DOHH2 (cell line): ENCODE data around the gene CCDC8.

ENCODE experiments used
- H3F3A ChIP-seq: fragments of 200-600 bp; sonication (generic), shearing (Covaris generic); 2 replicates; pipeline ENCODE4 v1.6.0; 2016; ENCODE audit warnings: antibody characterized with exemption, mild to moderate bottlenecking; ENCODE audit not compliant: control insufficient read depth, insufficient read depth
- H3K27ac ChIP-seq: fragments of 200-600 bp; sonication (generic); 2 replicates; pipeline ENCODE4 v1.5.1; 2014; ENCODE audit warnings: low read depth, mild to moderate bottlenecking, low read length, moderate library complexity
- H3K27me3 ChIP-seq: fragments of 200-600 bp; sonication (generic); 2 replicates; pipeline ENCODE4 v1.6.1; 2014; ENCODE audit warnings: mild to moderate bottlenecking, low read length, mixed read lengths; ENCODE audit not compliant: control insufficient read depth
- H3K36me3 ChIP-seq: fragments of 200-600 bp; sonication (generic); 2 replicates; pipeline ENCODE4 v1.6.1; 2014; ENCODE audit warnings: mild to moderate bottlenecking, low read length, moderate library complexity, mixed read lengths; ENCODE audit not compliant: control insufficient read depth
- H3K4me1 ChIP-seq: fragments of 200-600 bp; sonication (generic); 2 replicates; pipeline ENCODE4 v1.6.1; 2014; ENCODE audit warnings: mild to moderate bottlenecking, low read length, mixed read lengths; ENCODE audit not compliant: control insufficient read depth
- H3K4me2 ChIP-seq: fragments of 200-600 bp; sonication (generic); 2 replicates; pipeline ENCODE4 v1.6.0; 2014; ENCODE audit warnings: mild to moderate bottlenecking, low read length, moderate library complexity
- H3K4me3 ChIP-seq: fragments of 200-600 bp; sonication (generic); 2 replicates; pipeline ENCODE4 v1.5.1; 2014; ENCODE audit warnings: mild to moderate bottlenecking, low read length, mixed read lengths
- H3K79me2 ChIP-seq: fragments of 200-600 bp; sonication (generic); 2 replicates; pipeline ENCODE4 v1.6.1; 2014; ENCODE audit warnings: mild to moderate bottlenecking, low read length, mixed read lengths; ENCODE audit not compliant: control insufficient read depth
- H3K9me2 ChIP-seq: fragments of 200-600 bp; sonication (generic); replicated peaks from 2 replicates; pipeline ENCODE4 v1.6.1; 2014; ENCODE audit warnings: mild to moderate bottlenecking, low read length, mixed read lengths; ENCODE audit not compliant: control insufficient read depth
- H3K9me3 ChIP-seq: fragments of 200-600 bp; sonication (generic); 2 replicates; pipeline ENCODE4 v1.6.1; 2014; ENCODE audit warnings: antibody characterized with exemption, low read length, mixed read lengths; ENCODE audit not compliant: control insufficient read depth, insufficient read depth
- H4K20me1 ChIP-seq: fragments of 200-600 bp; sonication (generic); 2 replicates; pipeline ENCODE4 v1.6.0; 2014; ENCODE audit warnings: low read depth, mild to moderate bottlenecking, antibody characterized with exemption, low read length, moderate library complexity; ENCODE audit not compliant: control insufficient read depth, insufficient read depth
- EZH2phosphoT487 ChIP-seq: fragments of 200-600 bp; sonication (generic); IDR thresholded peaks from 2 replicates; pipeline ENCODE4 v1.6.1; 2017; ENCODE audit warnings: borderline replicate concordance, mild to moderate bottlenecking, antibody characterized with exemption, low read length, moderate library complexity, mixed read lengths
- TF ChIP-seq, protein P1 (sequence below): fragments of 200-600 bp; sonication (generic); IDR thresholded peaks from one replicate; pipeline ENCODE4 v1.5.1; 2014; ENCODE audit warnings: antibody characterized with exemption, mild to moderate bottlenecking, low read depth, low read length; ENCODE audit not compliant: poor library complexity, severe bottlenecking

Gene CCDC8

DNA sequence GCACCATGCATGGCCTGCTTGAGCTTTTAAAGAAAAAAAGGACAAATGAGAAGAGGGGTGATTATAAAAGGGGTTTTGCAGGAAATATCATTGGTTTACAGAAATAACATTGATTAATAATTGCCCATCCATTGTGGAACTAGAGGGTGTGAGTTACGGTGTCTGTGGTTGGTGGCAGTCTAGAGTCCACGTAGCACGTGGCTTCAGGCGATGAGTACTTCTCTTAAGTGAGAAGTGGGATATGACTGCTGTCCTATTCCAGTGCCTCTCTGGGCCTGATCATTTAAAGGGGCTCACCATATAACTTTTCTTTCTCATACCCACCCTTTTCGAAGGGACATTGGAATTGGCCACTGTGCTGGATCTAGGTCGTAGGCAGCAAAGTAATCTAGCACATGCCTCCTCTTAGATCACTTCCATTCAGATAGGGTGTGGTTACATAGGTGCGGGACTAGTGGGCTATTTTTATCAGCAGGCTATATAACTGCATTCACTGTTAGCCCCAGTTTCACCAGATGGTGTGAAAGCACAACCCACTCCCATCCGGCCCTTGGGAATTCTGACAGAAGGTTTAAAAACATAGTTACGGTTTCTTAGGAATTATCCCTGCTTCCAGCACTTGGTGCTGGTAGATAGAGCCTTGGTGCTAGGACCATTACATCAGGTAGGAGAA is 46.6 kb downstream of the CCDC8 start:
- peaks cover 68% of the 10 kb centered on the region for H3K36me3 ChIP-seq

DNA sequence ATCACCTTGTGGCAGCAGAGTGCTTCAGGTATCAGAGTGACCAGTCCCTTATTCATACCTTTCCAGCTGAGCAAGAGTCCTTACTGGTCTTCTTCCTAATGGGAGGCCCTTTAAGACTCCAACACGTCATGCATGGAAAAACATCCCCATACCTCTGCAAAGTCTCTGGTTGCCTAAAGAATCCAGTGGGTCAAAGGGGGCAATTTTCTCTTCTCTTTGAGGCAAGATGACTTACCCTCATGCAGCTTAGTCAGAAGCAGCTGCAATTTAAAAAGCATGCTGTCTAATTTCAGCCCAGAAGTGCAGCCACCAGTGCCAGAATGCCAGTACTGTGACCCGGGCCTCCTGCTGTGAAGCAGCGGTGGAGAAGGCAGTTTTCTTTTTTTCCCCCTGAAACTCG is 47.8 kb downstream of the CCDC8 start:
- Histone ChIP-seq H3K27me3 (no peaks in the 10 kb centered on the region), H3K36me3 (peaks cover 65% of the 10 kb centered on the region), H3K4me1 (peaks cover 9% of the 10 kb centered on the region), H3F3A (no peaks in the 10 kb centered on the region), H3K9me3 (no peaks in the 10 kb centered on the region), H4K20me1 (peaks cover 12% of the 10 kb centered on the region), H3K4me3 (no peak overlapping the region), H3K27ac (no peak overlapping the region), H3K9me2 (no peaks in the 10 kb centered on the region), H3K79me2 (peaks cover 82% of the 10 kb centered on the region), H3K4me2 (no peak overlapping the region)
- TF ChIP-seq, protein P1, sequence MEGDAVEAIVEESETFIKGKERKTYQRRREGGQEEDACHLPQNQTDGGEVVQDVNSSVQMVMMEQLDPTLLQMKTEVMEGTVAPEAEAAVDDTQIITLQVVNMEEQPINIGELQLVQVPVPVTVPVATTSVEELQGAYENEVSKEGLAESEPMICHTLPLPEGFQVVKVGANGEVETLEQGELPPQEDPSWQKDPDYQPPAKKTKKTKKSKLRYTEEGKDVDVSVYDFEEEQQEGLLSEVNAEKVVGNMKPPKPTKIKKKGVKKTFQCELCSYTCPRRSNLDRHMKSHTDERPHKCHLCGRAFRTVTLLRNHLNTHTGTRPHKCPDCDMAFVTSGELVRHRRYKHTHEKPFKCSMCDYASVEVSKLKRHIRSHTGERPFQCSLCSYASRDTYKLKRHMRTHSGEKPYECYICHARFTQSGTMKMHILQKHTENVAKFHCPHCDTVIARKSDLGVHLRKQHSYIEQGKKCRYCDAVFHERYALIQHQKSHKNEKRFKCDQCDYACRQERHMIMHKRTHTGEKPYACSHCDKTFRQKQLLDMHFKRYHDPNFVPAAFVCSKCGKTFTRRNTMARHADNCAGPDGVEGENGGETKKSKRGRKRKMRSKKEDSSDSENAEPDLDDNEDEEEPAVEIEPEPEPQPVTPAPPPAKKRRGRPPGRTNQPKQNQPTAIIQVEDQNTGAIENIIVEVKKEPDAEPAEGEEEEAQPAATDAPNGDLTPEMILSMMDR = no peak
- no peak for TF ChIP-seq EZH2phosphoT487

More for the DNA sequence above, 46.6 kb downstream of the CCDC8 start:
- H3K9me3 ChIP-seq = no peaks in the 10 kb centered on the region
- peaks cover 12% of the 10 kb centered on the region for H4K20me1 ChIP-seq
- H3K27me3 ChIP-seq = no peaks in the 10 kb centered on the region
- no peak for TF ChIP-seq EZH2phosphoT487
- TF ChIP-seq, protein P1 = no peak
- no peaks in the 10 kb centered on the region for H3F3A ChIP-seq
- H3K4me1 ChIP-seq = peaks cover 3% of the 10 kb centered on the region; the same call in 1 of the 2 replicates
- peaks cover 83% of the 10 kb centered on the region for H3K79me2 ChIP-seq
- H3K4me3 ChIP-seq = no peak overlapping the region
- no peak overlapping the region for H3K4me2 ChIP-seq
- no peaks in the 10 kb centered on the region for H3K9me2 ChIP-seq
- H3K27ac ChIP-seq = no peak overlapping the region

DNA sequence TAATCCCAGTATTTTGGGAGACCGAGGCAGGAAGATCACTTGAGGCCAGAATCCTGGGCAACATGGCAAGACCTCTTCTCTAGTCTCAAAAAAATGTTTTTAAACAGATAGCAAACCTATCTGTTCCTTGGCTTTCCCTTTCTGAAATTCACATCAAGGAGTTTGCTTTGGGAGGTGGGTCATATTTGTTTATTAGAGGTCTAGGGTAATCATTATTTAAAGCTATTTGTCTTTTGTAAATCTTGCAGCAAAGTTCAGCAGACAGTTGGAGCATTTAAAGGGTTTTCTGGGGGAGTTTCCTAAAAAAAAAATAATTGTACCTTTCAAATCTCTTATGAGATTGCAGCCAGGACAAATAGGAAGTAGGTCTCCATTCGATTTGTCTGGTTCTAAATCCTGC is 49.0 kb downstream of the CCDC8 start:
- H3K27me3 ChIP-seq = no peaks in the 10 kb centered on the region
- no peaks in the 10 kb centered on the region for H3K9me3 ChIP-seq
- no peaks in the 10 kb centered on the region for H3F3A ChIP-seq
- TF ChIP-seq, protein P1 = no peak
- TF ChIP-seq EZH2phosphoT487 = no peak
- peaks cover 88% of the 10 kb centered on the region for H3K79me2 ChIP-seq
- H3K27ac ChIP-seq = no peak overlapping the region
- H3K4me1 ChIP-seq = peaks cover 13% of the 10 kb centered on the region
- H3K36me3 ChIP-seq = peaks cover 65% of the 10 kb centered on the region
- H4K20me1 ChIP-seq = peaks cover 12% of the 10 kb centered on the region
- no peak overlapping the region for H3K4me2 ChIP-seq
- H3K9me2 ChIP-seq = no peaks in the 10 kb centered on the region
- H3K4me3 ChIP-seq = no peak overlapping the region
